Measurements from ENCODE around the gene SIAH3.

DNA sequence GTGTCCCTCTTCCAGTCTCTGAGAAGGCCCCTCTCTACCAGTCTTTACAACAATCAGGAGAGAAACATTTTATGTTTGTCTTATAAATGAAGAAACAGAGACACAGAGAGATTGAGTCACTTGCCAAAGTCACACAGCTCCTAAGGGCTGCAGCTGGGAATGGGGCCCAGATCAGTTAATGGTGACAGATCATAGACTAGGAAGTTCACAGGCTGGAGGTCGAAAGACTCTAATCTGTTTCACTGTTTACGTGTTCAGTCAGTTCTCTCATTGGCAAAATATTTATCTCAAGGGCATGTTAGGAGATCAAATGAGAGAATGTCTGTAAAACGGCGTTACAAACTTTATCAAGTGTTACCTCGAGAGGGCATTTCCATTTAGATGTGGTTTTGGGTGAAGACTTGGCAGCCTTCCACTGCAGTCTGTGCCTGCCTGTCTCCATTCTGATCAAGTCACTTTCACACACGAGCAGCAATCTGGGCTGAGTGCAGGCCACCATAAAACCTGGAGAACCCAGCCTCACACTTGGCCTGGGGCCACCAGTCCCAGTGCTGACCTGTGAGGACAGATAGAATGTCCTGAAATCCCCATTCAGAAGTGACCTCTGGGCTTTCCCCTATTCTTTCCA, 65.1 kb downstream of the SIAH3 start:
- no peak for TF ChIP-seq TCF4 (CRISPR knock-in tag; IDR thresholded peaks at IDR 0.05; ENCODE audit: borderline replicate concordance)
- TF ChIP-seq, protein P1, sequence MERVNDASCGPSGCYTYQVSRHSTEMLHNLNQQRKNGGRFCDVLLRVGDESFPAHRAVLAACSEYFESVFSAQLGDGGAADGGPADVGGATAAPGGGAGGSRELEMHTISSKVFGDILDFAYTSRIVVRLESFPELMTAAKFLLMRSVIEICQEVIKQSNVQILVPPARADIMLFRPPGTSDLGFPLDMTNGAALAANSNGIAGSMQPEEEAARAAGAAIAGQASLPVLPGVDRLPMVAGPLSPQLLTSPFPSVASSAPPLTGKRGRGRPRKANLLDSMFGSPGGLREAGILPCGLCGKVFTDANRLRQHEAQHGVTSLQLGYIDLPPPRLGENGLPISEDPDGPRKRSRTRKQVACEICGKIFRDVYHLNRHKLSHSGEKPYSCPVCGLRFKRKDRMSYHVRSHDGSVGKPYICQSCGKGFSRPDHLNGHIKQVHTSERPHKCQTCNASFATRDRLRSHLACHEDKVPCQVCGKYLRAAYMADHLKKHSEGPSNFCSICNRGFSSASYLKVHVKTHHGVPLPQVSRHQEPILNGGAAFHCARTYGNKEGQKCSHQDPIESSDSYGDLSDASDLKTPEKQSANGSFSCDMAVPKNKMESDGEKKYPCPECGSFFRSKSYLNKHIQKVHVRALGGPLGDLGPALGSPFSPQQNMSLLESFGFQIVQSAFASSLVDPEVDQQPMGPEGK (CRISPR knock-in tag; IDR thresholded peaks at IDR 0.05; ENCODE audit: borderline replicate concordance): no peak
